H9 (cell line): ENCODE data around the gene RNF212. TPM values are rescaled to one million over a fixed set of nuclear protein-coding genes. Genes with fewer than 3 reads are reported as not detected.

ENCODE experiments used
- DNase-seq: peaks from one replicate; pipeline ENCODE4 v3.0.0-alpha.2; 2017
- H2AFZ ChIP-seq: one replicate; pipeline ENCODE4 v1.6.1; 2013; ENCODE audit warnings: mild to moderate bottlenecking, low read length, control low read depth, moderate library complexity
- H2AK5ac ChIP-seq: 2 replicates; pipeline ENCODE4 v1.6.1; 2013; ENCODE audit warnings: low read length, control low read depth, mixed read lengths; ENCODE audit not compliant: insufficient read length
- H2BK120ac ChIP-seq: one replicate; pipeline ENCODE4 v1.6.1; 2013; ENCODE audit warnings: low read depth, mild to moderate bottlenecking, low read length, control low read depth, inconsistent platforms; ENCODE audit not compliant: poor library complexity, severe bottlenecking
- H2BK12ac ChIP-seq: 2 replicates; pipeline ENCODE4 v1.6.1; 2013; ENCODE audit warnings: low read length, control low read depth, mixed read lengths, low read depth; ENCODE audit not compliant: insufficient read length
- H2BK15ac ChIP-seq: 2 replicates; pipeline ENCODE4 v1.6.1; 2013; ENCODE audit warnings: low read depth, low read length, control low read depth
- H2BK20ac ChIP-seq: one replicate; pipeline ENCODE4 v1.6.1; 2013; ENCODE audit warnings: low read depth, mild to moderate bottlenecking, low read length, control low read depth, inconsistent platforms; ENCODE audit not compliant: poor library complexity, severe bottlenecking
- H2BK5ac ChIP-seq: 2 replicates; pipeline ENCODE4 v1.6.1; 2013; ENCODE audit warnings: low read length, control low read depth, mixed read lengths; ENCODE audit not compliant: insufficient read length
- H3K14ac ChIP-seq: 2 replicates; pipeline ENCODE4 v1.6.1; 2013; ENCODE audit warnings: low read length, control low read depth; ENCODE audit not compliant: insufficient read depth
- H3K18ac ChIP-seq: 2 replicates; pipeline ENCODE4 v1.6.1; 2013; ENCODE audit warnings: low read depth, mild to moderate bottlenecking, mixed read lengths, low read length, control low read depth; ENCODE audit not compliant: insufficient read length
- H3K23ac ChIP-seq: 2 replicates; pipeline ENCODE4 v1.6.1; 2013; ENCODE audit warnings: low read length, control low read depth, mixed read lengths, low read depth; ENCODE audit not compliant: insufficient read length
- H3K23me2 ChIP-seq: 2 replicates; pipeline ENCODE4 v1.6.1; 2013; ENCODE audit warnings: low read depth, mild to moderate bottlenecking, mixed read lengths, low read length, control low read depth; ENCODE audit not compliant: insufficient read length, poor library complexity, severe bottlenecking
- H3K27ac ChIP-seq: 2 replicates; pipeline ENCODE4 v1.5.1; 2013; ENCODE audit warnings: low read length, control low read depth, mixed read lengths, low read depth; ENCODE audit not compliant: insufficient read length
- H3K27me3 ChIP-seq: 2 replicates; pipeline ENCODE4 v1.6.1; 2013; ENCODE audit warnings: low read length, control low read depth, inconsistent platforms; ENCODE audit not compliant: insufficient read depth
- H3K4ac ChIP-seq: 2 replicates; pipeline ENCODE4 v1.6.1; 2013; ENCODE audit warnings: low read depth, mild to moderate bottlenecking, control low read depth, inconsistent platforms, low read length, moderate library complexity
- H3K4me1 ChIP-seq: 2 replicates; pipeline ENCODE4 v1.6.1; 2013; ENCODE audit warnings: low read length, control low read depth, inconsistent platforms; ENCODE audit not compliant: insufficient read depth
- H3K4me2 ChIP-seq: 2 replicates; pipeline ENCODE4 v1.6.1; 2013; ENCODE audit warnings: low read length, control low read depth, mixed read lengths; ENCODE audit not compliant: insufficient read length, insufficient read depth
- H3K56ac ChIP-seq: 2 replicates; pipeline ENCODE4 v1.6.1; 2013; ENCODE audit warnings: low read depth, mild to moderate bottlenecking, mixed read lengths, low read length, control low read depth; ENCODE audit not compliant: insufficient read length
- H3K79me1 ChIP-seq: 2 replicates; pipeline ENCODE4 v1.6.1; 2013; ENCODE audit warnings: low read depth, mild to moderate bottlenecking, moderate library complexity, low read length, control low read depth, inconsistent platforms; ENCODE audit not compliant: insufficient read depth, poor library complexity, severe bottlenecking
- H3K79me2 ChIP-seq: 2 replicates; pipeline ENCODE4 v1.6.1; 2013; ENCODE audit warnings: low read length, control low read depth, inconsistent platforms; ENCODE audit not compliant: insufficient read depth
- H3K9ac ChIP-seq: 2 replicates; pipeline ENCODE4 v1.6.1; 2013; ENCODE audit warnings: low read length, control low read depth, mixed read lengths; ENCODE audit not compliant: insufficient read length; ENCODE audit errors: extremely low read depth
- H3K9me3 ChIP-seq: one replicate; pipeline ENCODE4 v1.6.1; 2013; ENCODE audit warnings: low read depth, low read length, inconsistent platforms; ENCODE audit not compliant: control insufficient read depth
- H3T11ph ChIP-seq: one replicate; pipeline ENCODE4 v1.6.1; 2013; ENCODE audit warnings: mild to moderate bottlenecking, low read length, control low read depth, inconsistent platforms
- H4K20me1 ChIP-seq: one replicate; pipeline ENCODE4 v1.6.1; 2013; ENCODE audit not compliant: control insufficient read depth, insufficient read length, insufficient read depth
- H4K5ac ChIP-seq: 2 replicates; pipeline ENCODE4 v1.6.1; 2013; ENCODE audit warnings: low read depth, mild to moderate bottlenecking, mixed read lengths, low read length, control low read depth; ENCODE audit not compliant: insufficient read length
- H4K8ac ChIP-seq: replicated peaks from 2 replicates; pipeline ENCODE4 v1.6.1; 2013; ENCODE audit warnings: low read length, control low read depth, mixed read lengths, low read depth; ENCODE audit not compliant: insufficient read length
- H4K91ac ChIP-seq: 2 replicates; pipeline ENCODE4 v1.6.1; 2013; ENCODE audit warnings: low read depth, mild to moderate bottlenecking, moderate library complexity, mixed read lengths, low read length, control low read depth; ENCODE audit not compliant: insufficient read length
- H3K27ac Mint-ChIP-seq, 3 experiments: 2 replicates in 2 of 3; 3 replicates in 1 of 3; pipeline ENCODE4 v1.8.0; 2020 to 2021; ENCODE audit warnings: mixed read lengths in 3 of 3, mild to moderate bottlenecking in 1 of 3, moderate library complexity in 1 of 3
- H3K27me3 Mint-ChIP-seq: 2 replicates; pipeline ENCODE4 v1.8.0; 2021; ENCODE audit warnings: low read depth, mild to moderate bottlenecking, moderate library complexity, mixed read lengths
- H3K36me3 Mint-ChIP-seq, 3 experiments: 2 replicates in 2 of 3; 3 replicates in 1 of 3; pipeline ENCODE4 v1.8.0; 2020 to 2021; ENCODE audit warnings: low read depth in 3 of 3, mixed read lengths in 3 of 3; ENCODE audit not compliant: insufficient read depth in 1 of 3
- H3K4me1 Mint-ChIP-seq, 2 experiments: 2 replicates each; pipeline ENCODE4 v1.8.0; 2020; ENCODE audit warnings: mixed read lengths in 2 of 2
- H3K4me3 Mint-ChIP-seq, 2 experiments: 2 replicates in 1 of 2; 3 replicates in 1 of 2; pipeline ENCODE4 v1.8.0; 2020 to 2021; ENCODE audit warnings: mild to moderate bottlenecking in 2 of 2, mixed read lengths in 2 of 2, moderate library complexity in 1 of 2
- H3K9me3 Mint-ChIP-seq, 2 experiments: 2 replicates in 1 of 2; 3 replicates in 1 of 2; pipeline ENCODE4 v1.8.0; 2020; ENCODE audit warnings: mild to moderate bottlenecking in 2 of 2, mixed read lengths in 2 of 2, moderate library complexity in 1 of 2
- CTCF ChIP-seq: fragments of 200-600 bp; sonication (generic); conservative IDR thresholded peaks from 3 replicates; pipeline ENCODE4 v1.8.0; 2021; ENCODE audit warnings: antibody characterized with exemption, mild to moderate bottlenecking
- WGBS: extraction: QIAGEN DNeasy Blood & Tissue Kit; methylation state at CpG from one replicate; pipeline ENCODE4 v1.1.7; 2013; ENCODE audit warnings: missing lambda C conversion rate, low lambda C conversion rate, mixed read lengths; ENCODE audit not compliant: insufficient read length; ENCODE audit errors: extremely low coverage; 5-methylcytosine and 5-hydroxymethylcytosine counted together
- total RNA-seq: library from RNA; stranded (reverse); gene quantifications from 2 replicates; pipeline ENCODE4 v1.2.1, GENCODE V29; 2021

The RNF212 gene
- total RNA-seq, 1 experiment from 2014 or later: 3.0 TPM

GRCh38 chr4:1150875-1151274, 37.5 kb upstream of the RNF212 start:
- Histone ChIP-seq H3K4me2 (no peak overlapping the region), H3K4me1 (no peaks in the 10 kb centered on the region), H3K27me3 (no peaks in the 10 kb centered on the region), H3T11ph (no peak overlapping the region), H2AFZ (no peak overlapping the region), H3K9ac (no peak overlapping the region), H3K18ac (no peak overlapping the region), H2BK20ac (no peak overlapping the region), H4K5ac (no peak overlapping the region), H3K79me2 (no peaks in the 10 kb centered on the region), H2AK5ac (no peak overlapping the region), H2BK15ac (no peak overlapping the region), H3K23ac (no peak overlapping the region), H3K27ac (no peak overlapping the region), H3K56ac (no peak overlapping the region), H3K4ac (no peak overlapping the region), H4K91ac (no peak overlapping the region), H4K8ac (no peak overlapping the region), H2BK120ac (no peak overlapping the region), H3K79me1 (no peaks in the 10 kb centered on the region), H3K9me3 (no peaks in the 10 kb centered on the region), H2BK5ac (no peak overlapping the region), H3K23me2 (no peaks in the 10 kb centered on the region), H3K14ac (no peak overlapping the region), H4K20me1 (no peaks in the 10 kb centered on the region), H2BK12ac (no peak overlapping the region)
- Mint-ChIP-seq H3K27me3 (peaks cover 54% of the 10 kb centered on the region), H3K27ac (no peak overlapping the region), H3K4me1 (no peaks in the 10 kb centered on the region), H3K4me3 (no peak overlapping the region), H3K36me3 (no peaks in the 10 kb centered on the region; a peak in 2 of 7 replicates), H3K9me3 (peaks cover 9 to 27% of the 10 kb centered on the region in 2 experiments)
- DNase-seq: no peak
- WGBS: no CpG with 5 or more reads among the region's 3 CpGs
- TF ChIP-seq CTCF: no peak
